Neural cell (in vitro differentiated cells): ENCODE measurements around the gene MC5R.

Experiments
- EZH2 ChIP-seq: fragments of 200-600, 300-800 bp; shearing (Covaris generic), sonication (generic); IDR thresholded peaks from 2 replicates; pipeline ENCODE4 v1.6.1; 2014; ENCODE audit warnings: antibody characterized with exemption, low read length, borderline replicate concordance, mild to moderate bottlenecking; ENCODE audit not compliant: insufficient read depth, poor library complexity, severe bottlenecking
- MXI1 ChIP-seq: fragments of 450-650 bp; conservative IDR thresholded peaks from 2 replicates; pipeline ENCODE4 v1.6.1; 2014; ENCODE audit warnings: antibody characterized with exemption, mild to moderate bottlenecking; ENCODE audit not compliant: poor library complexity, severe bottlenecking
- POLR2AphosphoS5 ChIP-seq: IDR thresholded peaks from 2 replicates; pipeline ENCODE4 v1.6.1; 2012
- TF ChIP-seq, protein P1 (sequence below): fragments of 450-650 bp; IDR thresholded peaks from 2 replicates; pipeline ENCODE4 v1.5.1; 2014; ENCODE audit warnings: antibody characterized with exemption, mild to moderate bottlenecking, moderate library complexity; ENCODE audit not compliant: poor library complexity, severe bottlenecking
- TF ChIP-seq, protein P2 (sequence below): IDR thresholded peaks from 2 replicates; pipeline ENCODE4 v1.6.1; 2012; ENCODE audit warnings: borderline replicate concordance

DNA sequence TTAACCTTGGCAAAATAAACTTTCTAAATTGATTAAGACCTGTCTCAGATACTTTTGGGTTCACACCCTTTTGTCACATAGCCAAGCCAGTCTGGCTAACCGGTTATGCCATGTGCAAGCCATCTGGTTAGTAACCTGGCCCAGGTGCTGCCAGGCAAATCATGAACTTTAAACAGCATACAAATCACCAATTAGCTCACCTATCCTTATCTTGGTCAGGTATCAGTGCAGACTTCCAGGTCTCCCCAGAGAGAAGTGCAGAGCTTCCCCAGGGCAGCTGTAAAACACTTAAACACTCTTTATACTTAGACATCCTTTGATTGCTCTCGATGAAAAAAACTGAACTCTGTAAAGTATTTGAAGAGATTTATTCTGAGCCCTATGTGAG lies 14.9 kb upstream of the MC5R start:
- TF ChIP-seq, protein P1, sequence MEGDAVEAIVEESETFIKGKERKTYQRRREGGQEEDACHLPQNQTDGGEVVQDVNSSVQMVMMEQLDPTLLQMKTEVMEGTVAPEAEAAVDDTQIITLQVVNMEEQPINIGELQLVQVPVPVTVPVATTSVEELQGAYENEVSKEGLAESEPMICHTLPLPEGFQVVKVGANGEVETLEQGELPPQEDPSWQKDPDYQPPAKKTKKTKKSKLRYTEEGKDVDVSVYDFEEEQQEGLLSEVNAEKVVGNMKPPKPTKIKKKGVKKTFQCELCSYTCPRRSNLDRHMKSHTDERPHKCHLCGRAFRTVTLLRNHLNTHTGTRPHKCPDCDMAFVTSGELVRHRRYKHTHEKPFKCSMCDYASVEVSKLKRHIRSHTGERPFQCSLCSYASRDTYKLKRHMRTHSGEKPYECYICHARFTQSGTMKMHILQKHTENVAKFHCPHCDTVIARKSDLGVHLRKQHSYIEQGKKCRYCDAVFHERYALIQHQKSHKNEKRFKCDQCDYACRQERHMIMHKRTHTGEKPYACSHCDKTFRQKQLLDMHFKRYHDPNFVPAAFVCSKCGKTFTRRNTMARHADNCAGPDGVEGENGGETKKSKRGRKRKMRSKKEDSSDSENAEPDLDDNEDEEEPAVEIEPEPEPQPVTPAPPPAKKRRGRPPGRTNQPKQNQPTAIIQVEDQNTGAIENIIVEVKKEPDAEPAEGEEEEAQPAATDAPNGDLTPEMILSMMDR, result no peak
- TF ChIP-seq POLR2AphosphoS5 (no peak), MXI1 (no peak), EZH2 (no peak)
- TF ChIP-seq, protein P2, sequence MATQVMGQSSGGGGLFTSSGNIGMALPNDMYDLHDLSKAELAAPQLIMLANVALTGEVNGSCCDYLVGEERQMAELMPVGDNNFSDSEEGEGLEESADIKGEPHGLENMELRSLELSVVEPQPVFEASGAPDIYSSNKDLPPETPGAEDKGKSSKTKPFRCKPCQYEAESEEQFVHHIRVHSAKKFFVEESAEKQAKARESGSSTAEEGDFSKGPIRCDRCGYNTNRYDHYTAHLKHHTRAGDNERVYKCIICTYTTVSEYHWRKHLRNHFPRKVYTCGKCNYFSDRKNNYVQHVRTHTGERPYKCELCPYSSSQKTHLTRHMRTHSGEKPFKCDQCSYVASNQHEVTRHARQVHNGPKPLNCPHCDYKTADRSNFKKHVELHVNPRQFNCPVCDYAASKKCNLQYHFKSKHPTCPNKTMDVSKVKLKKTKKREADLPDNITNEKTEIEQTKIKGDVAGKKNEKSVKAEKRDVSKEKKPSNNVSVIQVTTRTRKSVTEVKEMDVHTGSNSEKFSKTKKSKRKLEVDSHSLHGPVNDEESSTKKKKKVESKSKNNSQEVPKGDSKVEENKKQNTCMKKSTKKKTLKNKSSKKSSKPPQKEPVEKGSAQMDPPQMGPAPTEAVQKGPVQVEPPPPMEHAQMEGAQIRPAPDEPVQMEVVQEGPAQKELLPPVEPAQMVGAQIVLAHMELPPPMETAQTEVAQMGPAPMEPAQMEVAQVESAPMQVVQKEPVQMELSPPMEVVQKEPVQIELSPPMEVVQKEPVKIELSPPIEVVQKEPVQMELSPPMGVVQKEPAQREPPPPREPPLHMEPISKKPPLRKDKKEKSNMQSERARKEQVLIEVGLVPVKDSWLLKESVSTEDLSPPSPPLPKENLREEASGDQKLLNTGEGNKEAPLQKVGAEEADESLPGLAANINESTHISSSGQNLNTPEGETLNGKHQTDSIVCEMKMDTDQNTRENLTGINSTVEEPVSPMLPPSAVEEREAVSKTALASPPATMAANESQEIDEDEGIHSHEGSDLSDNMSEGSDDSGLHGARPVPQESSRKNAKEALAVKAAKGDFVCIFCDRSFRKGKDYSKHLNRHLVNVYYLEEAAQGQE, result no peak
